PC-3 (cell line): Measurements from ENCODE around the gene KIAA2012. TPM values are rescaled to one million over a fixed set of nuclear protein-coding genes. Genes with fewer than 3 reads are reported as not detected.

Source experiments
- ATAC-seq: fragments of 200-7000 bp; cut with Tn5 transposase; 2 replicates; pipeline ENCODE4 v1.9.1; 2020; ENCODE audit warnings: mild to moderate bottlenecking, moderate library complexity
- BruUV-seq: library from RNA; stranded (reverse); fragments of 400-500 nt; replicated peaks from 2 replicates; lab custom pipeline; 2021; lab: Mats Ljungman, UMichigan
- CTCF ChIA-PET: fragments of 300-600 bp; sonication (Branson Sonifier 250); formaldehyde crosslinking; loops from one replicate; lab custom pipeline; 2022; ENCODE audit warnings: antibody characterized with exemption; lab: Charles Lee
- POLR2A ChIA-PET: fragments of 300-600 bp; sonication (Branson Sonifier 250); formaldehyde crosslinking; loops from one replicate; lab custom pipeline; 2022; ENCODE audit warnings: antibody characterized with exemption; ENCODE audit not compliant: unreplicated experiment; lab: Charles Lee
- DNase-seq: peaks from one replicate; pipeline ENCODE4 v3.0.0-alpha.2; 2015
- H2AFZ ChIP-seq: fragments of 300-600 bp; sonication (generic); 2 replicates; pipeline ENCODE4 v1.6.0; 2016; ENCODE audit warnings: antibody characterized with exemption, low read length
- H3F3A ChIP-seq: fragments of 300-600 bp; sonication (generic); one replicate; pipeline ENCODE4 v1.6.0; 2017; ENCODE audit warnings: antibody characterized with exemption, low read length, control low read depth, mild to moderate bottlenecking; ENCODE audit not compliant: unreplicated experiment
- H3K27ac ChIP-seq: fragments of 300-600 bp; sonication (generic); 2 replicates; pipeline ENCODE4 v1.5.1; 2016; ENCODE audit warnings: mild to moderate bottlenecking, low read length
- H3K27me3 ChIP-seq: fragments of 300-600 bp; sonication (generic); 2 replicates; pipeline ENCODE4 v1.6.1; 2016; ENCODE audit warnings: low read length, mixed read lengths
- H3K36me3 ChIP-seq: fragments of 300-600 bp; sonication (generic); 2 replicates; pipeline ENCODE4 v1.6.1; 2016; ENCODE audit warnings: low read depth, mixed run types, low read length, mixed read lengths
- H3K4me1 ChIP-seq: fragments of 300-600 bp; sonication (generic); 2 replicates; pipeline ENCODE4 v1.5.1; 2016; ENCODE audit warnings: low read length; ENCODE audit not compliant: insufficient read depth
- H3K4me2 ChIP-seq: fragments of 300-600 bp; sonication (generic); 2 replicates; pipeline ENCODE4 v1.6.0; 2016; ENCODE audit warnings: low read length
- H3K4me3 ChIP-seq: fragments of 300-600 bp; sonication (generic); 2 replicates; pipeline ENCODE4 v1.5.1; 2016; ENCODE audit warnings: mild to moderate bottlenecking, low read length, mixed read lengths
- H3K79me2 ChIP-seq: fragments of 300-600 bp; sonication (generic); 2 replicates; pipeline ENCODE4 v1.6.1; 2017; ENCODE audit warnings: low read length, mixed read lengths
- H3K9ac ChIP-seq: fragments of 300-600 bp; sonication (generic); 2 replicates; pipeline ENCODE4 v1.6.0; 2016; ENCODE audit warnings: mild to moderate bottlenecking, low read length
- H3K9me2 ChIP-seq: fragments of 300-600 bp; sonication (generic); replicated peaks from 2 replicates; pipeline ENCODE4 v1.6.1; 2016; ENCODE audit warnings: mixed run types, low read length, mixed read lengths
- H3K9me3 ChIP-seq: fragments of 300-600 bp; sonication (generic); 2 replicates; pipeline ENCODE4 v1.6.1; 2016; ENCODE audit warnings: low read length, mixed read lengths
- H4K20me1 ChIP-seq: fragments of 300-600 bp; sonication (generic); 2 replicates; pipeline ENCODE4 v1.6.1; 2016; ENCODE audit warnings: low read length, mixed read lengths
- EZH2 ChIP-seq: fragments of 300-600 bp; sonication (generic); IDR thresholded peaks from one replicate; pipeline ENCODE4 v1.6.1; 2017; ENCODE audit warnings: antibody characterized with exemption, mild to moderate bottlenecking, low read length; ENCODE audit not compliant: unreplicated experiment
- EZH2phosphoT487 ChIP-seq: fragments of 300-600 bp; sonication (generic); IDR thresholded peaks from 2 replicates; pipeline ENCODE4 v1.6.1; 2018; ENCODE audit warnings: mild to moderate bottlenecking, antibody characterized with exemption, low read length, borderline replicate concordance
- intact Hi-C: fragments of 100-400 bp; cut with micrococcal nuclease; formaldehyde crosslinking; loops from 2 replicates; pipeline ENCODE4 v1.9.0; 2023
- total RNA-seq: library from RNA; depleted of rRNA; stranded (reverse); fragments of >200 nt; gene quantifications from 2 replicates; pipeline ENCODE4 v1.2.3, GENCODE V29; 2014
- TF ChIP-seq, protein P1 (sequence below): fragments of 300-600 bp; sonication (generic); conservative IDR thresholded peaks from 2 replicates; pipeline ENCODE4 v1.5.1; 2017; ENCODE audit warnings: antibody characterized with exemption, low read depth, mild to moderate bottlenecking, low read length

Gene KIAA2012
- total RNA-seq, 1 experiment from 2014 or later, result not detected

DNA sequence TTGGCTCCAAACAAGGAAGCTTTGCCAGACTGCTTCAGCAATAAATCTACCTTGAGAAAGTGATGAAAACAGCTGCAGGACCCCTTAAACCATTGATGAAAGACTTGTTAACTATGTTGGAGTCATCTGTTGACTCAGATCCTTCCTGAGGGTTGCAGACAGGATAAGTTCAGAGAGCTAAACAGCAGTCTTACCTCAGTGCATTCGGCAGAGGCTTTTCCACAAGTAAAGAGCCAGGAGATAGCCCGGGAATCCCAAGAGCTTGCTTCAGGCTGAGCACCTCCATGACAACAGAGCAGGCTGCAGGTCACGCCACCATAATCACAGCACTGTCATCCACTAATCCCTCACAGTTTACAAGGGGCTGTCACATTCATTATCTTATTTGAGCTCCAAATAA, 23.7 kb downstream of the KIAA2012 start:
- peak; percentile 26 for DNase-seq
- Histone ChIP-seq H3K9me2 (no peaks in the 10 kb centered on the region), H3K36me3 (no peaks in the 10 kb centered on the region), H3K4me2 (no peak overlapping the region), H4K20me1 (no peaks in the 10 kb centered on the region), H3K79me2 (no peaks in the 10 kb centered on the region), H2AFZ (no peak overlapping the region), H3F3A (no peaks in the 10 kb centered on the region), H3K9me3 (no peaks in the 10 kb centered on the region), H3K27ac (no peak overlapping the region), H3K4me3 (no peak overlapping the region), H3K4me1 (no peaks in the 10 kb centered on the region), H3K9ac (no peak overlapping the region), H3K27me3 (no peaks in the 10 kb centered on the region)
- TF ChIP-seq, protein P1, sequence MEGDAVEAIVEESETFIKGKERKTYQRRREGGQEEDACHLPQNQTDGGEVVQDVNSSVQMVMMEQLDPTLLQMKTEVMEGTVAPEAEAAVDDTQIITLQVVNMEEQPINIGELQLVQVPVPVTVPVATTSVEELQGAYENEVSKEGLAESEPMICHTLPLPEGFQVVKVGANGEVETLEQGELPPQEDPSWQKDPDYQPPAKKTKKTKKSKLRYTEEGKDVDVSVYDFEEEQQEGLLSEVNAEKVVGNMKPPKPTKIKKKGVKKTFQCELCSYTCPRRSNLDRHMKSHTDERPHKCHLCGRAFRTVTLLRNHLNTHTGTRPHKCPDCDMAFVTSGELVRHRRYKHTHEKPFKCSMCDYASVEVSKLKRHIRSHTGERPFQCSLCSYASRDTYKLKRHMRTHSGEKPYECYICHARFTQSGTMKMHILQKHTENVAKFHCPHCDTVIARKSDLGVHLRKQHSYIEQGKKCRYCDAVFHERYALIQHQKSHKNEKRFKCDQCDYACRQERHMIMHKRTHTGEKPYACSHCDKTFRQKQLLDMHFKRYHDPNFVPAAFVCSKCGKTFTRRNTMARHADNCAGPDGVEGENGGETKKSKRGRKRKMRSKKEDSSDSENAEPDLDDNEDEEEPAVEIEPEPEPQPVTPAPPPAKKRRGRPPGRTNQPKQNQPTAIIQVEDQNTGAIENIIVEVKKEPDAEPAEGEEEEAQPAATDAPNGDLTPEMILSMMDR, result no peak
- TF ChIP-seq EZH2phosphoT487 (no peak), EZH2 (no peak)
- CTCF ChIA-PET, result no interaction called here
- POLR2A ChIA-PET, result no interaction called here
- BruUV-seq, result no TSS peak
- ATAC-seq, result no peak
- intact Hi-C loops, result no loop called here

DNA sequence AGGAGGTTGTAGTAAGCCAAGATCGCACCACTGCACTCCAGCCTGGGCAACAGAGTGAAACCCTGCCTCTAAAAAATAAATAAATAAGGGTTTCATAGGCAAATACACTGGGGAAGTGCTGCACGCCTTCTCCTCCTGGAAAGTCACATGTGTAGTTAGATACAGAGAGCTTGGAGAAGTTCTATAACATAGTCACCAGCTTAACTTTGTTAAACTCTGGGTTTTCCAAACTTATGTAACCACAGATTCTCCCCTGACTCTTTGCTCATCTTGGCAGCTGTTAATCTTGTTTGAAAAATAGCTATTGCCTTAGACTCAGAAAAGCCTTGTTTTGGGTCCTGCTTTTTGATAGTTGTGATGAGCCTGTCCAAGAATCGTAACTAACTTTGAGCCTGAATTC, 25.2 kb downstream of the KIAA2012 start:
- CTCF ChIA-PET, result no interaction called here

GRCh38 chr2:202099515-202099914, 26.5 kb downstream of the KIAA2012 start:
- Histone ChIP-seq H3K9ac (no peak overlapping the region), H3K36me3 (no peaks in the 10 kb centered on the region), H3K27me3 (no peaks in the 10 kb centered on the region), H3F3A (no peaks in the 10 kb centered on the region), H3K4me3 (no peak overlapping the region), H3K9me2 (no peaks in the 10 kb centered on the region), H2AFZ (no peak overlapping the region), H3K9me3 (no peaks in the 10 kb centered on the region), H3K4me2 (no peak overlapping the region), H4K20me1 (no peaks in the 10 kb centered on the region), H3K79me2 (no peaks in the 10 kb centered on the region), H3K27ac (no peak overlapping the region), H3K4me1 (no peaks in the 10 kb centered on the region)
- DNase-seq, result peak; percentile 24
- TF ChIP-seq, protein P1, result no peak
- TF ChIP-seq EZH2 (no peak), EZH2phosphoT487 (no peak)
- POLR2A ChIA-PET, result no interaction called here
- CTCF ChIA-PET, result no interaction called here
- peak; percentile 15; the same call in 1 of the 2 replicates for ATAC-seq
- BruUV-seq, result no TSS peak
- intact Hi-C loops, result no loop called here

More for the DNA sequence above, 25.2 kb downstream of the KIAA2012 start:
- H3K36me3 ChIP-seq, result no peaks in the 10 kb centered on the region
- no peak overlapping the region for H2AFZ ChIP-seq
- no peaks in the 10 kb centered on the region for H3K79me2 ChIP-seq
- H3K27ac ChIP-seq, result no peak overlapping the region
- no peaks in the 10 kb centered on the region for H3K27me3 ChIP-seq
- no peak overlapping the region for H3K9ac ChIP-seq
- no peak overlapping the region for H3K4me3 ChIP-seq
- H3K4me2 ChIP-seq, result no peak overlapping the region
- no peaks in the 10 kb centered on the region for H3K4me1 ChIP-seq
- H3F3A ChIP-seq, result no peaks in the 10 kb centered on the region
- TF ChIP-seq EZH2, result no peak
- TF ChIP-seq EZH2phosphoT487, result no peak
- TF ChIP-seq, protein P1, result no peak
- DNase-seq, result no peak
- H3K9me3 ChIP-seq, result no peaks in the 10 kb centered on the region
- POLR2A ChIA-PET, result interaction anchor here (0.7 kb wide), 1 partner anchor 666 kb away, joined by 4 read pairs; no protein-coding TSS in a partner anchor
- no peak for ATAC-seq
- BruUV-seq, result no TSS peak
- no peaks in the 10 kb centered on the region for H3K9me2 ChIP-seq
- no peaks in the 10 kb centered on the region for H4K20me1 ChIP-seq
- intact Hi-C loops, result no loop called here
